ELF-1 (cell line): Measurements from ENCODE around the gene PAPPA2.
A peak's percentile ranks its signal among the peaks of the same experiment; 100 is the strongest.
"Not testable (repeated sequence)": the region's sequence is repeated elsewhere in the genome, so short reads cannot be mapped to it uniquely, and the experiment has no call there.

Experiments
- DNase-seq: peaks from one replicate; pipeline ENCODE4 v3.0.0-alpha.2; 2016; ENCODE audit warnings: low read depth, low spot score

PAPPA2 gene

GRCh38 chr1:176552217-176552991 is 89.4 kb downstream of the PAPPA2 start:
- DNase-seq: no peak

- no peak for DNase-seq
Measured at GRCh38 chr1:176552999-176553398, 90.0 kb downstream of the PAPPA2 start.

- DNase-seq: no peak
Measured at GRCh38 chr1:176556288-176556687, 93.3 kb downstream of the PAPPA2 start.

GRCh38 chr1:176557543-176558258 is 94.7 kb downstream of the PAPPA2 start:
- DNase-seq: no peak

- DNase-seq: no peak
Measured at GRCh38 chr1:176558561-176558960, 95.6 kb downstream of the PAPPA2 start.

- DNase-seq: no peak
Measured at GRCh38 chr1:176559474-176559873, 96.5 kb downstream of the PAPPA2 start.

- peak; percentile 64 for DNase-seq
Measured at GRCh38 chr1:176559878-176560277, 96.9 kb downstream of the PAPPA2 start.

GRCh38 chr1:176560681-176561080 is 97.7 kb downstream of the PAPPA2 start:
- DNase-seq: no peak

- DNase-seq: not testable (repeated sequence)
Measured at GRCh38 chr1:176561761-176562160, 98.8 kb downstream of the PAPPA2 start.

- DNase-seq: no peak
Measured at GRCh38 chr1:176566004-176566975, 103.3 kb downstream of the PAPPA2 start.

GRCh38 chr1:176567190-176567794 is 104.3 kb downstream of the PAPPA2 start:
- no peak for DNase-seq

- DNase-seq: no peak
Measured at GRCh38 chr1:176568185-176568584, 105.2 kb downstream of the PAPPA2 start.

GRCh38 chr1:176574756-176575155 is 111.8 kb downstream of the PAPPA2 start:
- DNase-seq: no peak

GRCh38 chr1:176575991-176576390 is 113.0 kb downstream of the PAPPA2 start:
- DNase-seq: no peak

- DNase-seq: no peak
Measured at GRCh38 chr1:176576670-176577069, 113.7 kb downstream of the PAPPA2 start.

- DNase-seq: no peak
Measured at GRCh38 chr1:176577646-176578197, 114.7 kb downstream of the PAPPA2 start.

- no peak for DNase-seq
Measured at GRCh38 chr1:176579087-176579486, 116.1 kb downstream of the PAPPA2 start.

- DNase-seq: no peak
Measured at GRCh38 chr1:176595217-176595616, 132.2 kb downstream of the PAPPA2 start.

GRCh38 chr1:176601348-176601747 is 138.4 kb downstream of the PAPPA2 start:
- DNase-seq: no peak

GRCh38 chr1:176602388-176603004 is 139.5 kb downstream of the PAPPA2 start:
- DNase-seq: peak; percentile 2

GRCh38 chr1:176603696-176604095 is 140.7 kb downstream of the PAPPA2 start:
- no peak for DNase-seq
